KOPT-K1 (cell line): ENCODE measurements around the gene BRINP3.
"Not testable (repeated sequence)": the region's sequence is repeated elsewhere in the genome, so short reads cannot be mapped to it uniquely, and the experiment has no call there.

Experiments
- H3K27ac ChIP-seq: fragments of 200-600 bp; sonication (generic); 2 replicates; pipeline ENCODE4 v1.5.1; 2016; ENCODE audit warnings: antibody characterized with exemption, mild to moderate bottlenecking, low read depth, low read length; ENCODE audit not compliant: poor library complexity, severe bottlenecking
- H3K36me3 ChIP-seq: fragments of 200-600 bp; sonication (generic); 2 replicates; pipeline ENCODE4 v1.5.1; 2017; ENCODE audit warnings: antibody characterized with exemption, mild to moderate bottlenecking, low read length, moderate library complexity; ENCODE audit not compliant: insufficient read depth
- H3K9me3 ChIP-seq: fragments of 200-600 bp; sonication (generic); 2 replicates; pipeline ENCODE4 v1.5.1; 2017; ENCODE audit warnings: antibody characterized with exemption, low read length, mild to moderate bottlenecking; ENCODE audit not compliant: insufficient read depth, poor library complexity, severe bottlenecking

BRINP3 gene

GRCh38 chr1:190477762-190478148 lies at the start of gene BRINP3:
TSS of gene BRINP3 (minus strand) at chr1:190477864.
- Histone ChIP-seq H3K36me3 (no peaks in the 10 kb centered on the region), H3K27ac (no peak within 1 kb of the TSS), H3K9me3 (no peaks in the 10 kb centered on the region)

- Histone ChIP-seq H3K27ac (no peak overlapping the region), H3K36me3 (no peaks in the 10 kb centered on the region), H3K9me3 (no peaks in the 10 kb centered on the region)
These were observed 33.9 kb upstream of the BRINP3 start for GRCh38 chr1:190511554-190511953.

- Histone ChIP-seq H3K9me3 (no peaks in the 10 kb centered on the region), H3K27ac (no peak overlapping the region), H3K36me3 (no peaks in the 10 kb centered on the region)
These were observed 29.7 kb upstream of the BRINP3 start for GRCh38 chr1:190507357-190507756.

DNA sequence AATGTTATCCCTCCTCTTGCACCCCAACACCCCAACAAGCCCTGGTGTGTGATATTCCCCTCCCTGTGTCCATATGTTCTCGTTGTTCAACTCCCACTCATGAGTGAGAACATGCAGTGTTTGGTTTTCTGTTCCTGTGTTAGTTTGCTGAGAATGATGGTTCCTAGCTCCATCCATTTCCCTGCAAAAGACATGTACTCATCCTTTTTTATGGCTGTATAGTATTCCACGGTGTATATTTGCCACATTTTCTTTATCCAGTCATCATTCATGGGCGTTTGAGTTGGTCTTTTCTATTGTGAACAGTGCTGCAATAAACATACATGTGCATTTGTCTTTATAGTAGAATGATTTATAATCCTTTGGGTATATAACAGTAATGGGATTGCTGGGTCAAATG lies 26.9 kb upstream of the BRINP3 start:
- not testable (repeated sequence) for H3K36me3 ChIP-seq, H3K27ac ChIP-seq, H3K9me3 ChIP-seq

DNA sequence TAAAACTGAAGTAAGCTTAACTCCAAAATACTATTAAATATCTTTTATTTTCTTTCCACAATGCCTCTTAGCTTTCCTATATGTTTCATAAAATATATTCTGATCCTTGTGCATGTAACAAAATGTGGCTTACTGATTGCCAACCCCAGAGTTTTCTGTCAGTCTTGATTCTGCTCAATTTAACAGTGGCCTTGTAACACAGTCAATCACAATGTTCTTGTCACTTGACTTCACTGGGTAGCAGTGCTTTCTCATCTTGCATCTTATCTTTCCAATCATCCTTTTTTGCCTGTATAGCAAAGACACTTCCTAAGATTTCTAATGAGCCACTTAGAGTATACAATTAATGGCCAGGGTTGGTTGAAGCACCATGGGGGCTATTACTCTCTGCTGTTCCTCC lies 19.9 kb upstream of the BRINP3 start:
- H3K27ac ChIP-seq, result no peak overlapping the region
- H3K36me3 ChIP-seq, result no peaks in the 10 kb centered on the region
- H3K9me3 ChIP-seq, result no peaks in the 10 kb centered on the region

GRCh38 chr1:190494451-190494850 lies 16.8 kb upstream of the BRINP3 start:
- H3K9me3 ChIP-seq, result no peaks in the 10 kb centered on the region
- no peak overlapping the region for H3K27ac ChIP-seq
- no peaks in the 10 kb centered on the region for H3K36me3 ChIP-seq

- Histone ChIP-seq H3K36me3 (no peaks in the 10 kb centered on the region), H3K9me3 (no peaks in the 10 kb centered on the region), H3K27ac (no peak overlapping the region)
These were observed 13.7 kb upstream of the BRINP3 start for GRCh38 chr1:190491404-190491803.

GRCh38 chr1:190484045-190484444 lies 6.4 kb upstream of the BRINP3 start:
- Histone ChIP-seq H3K27ac (no peak overlapping the region), H3K9me3 (no peaks in the 10 kb centered on the region), H3K36me3 (no peaks in the 10 kb centered on the region)

- no peak overlapping the region for H3K27ac ChIP-seq
- H3K36me3 ChIP-seq, result no peaks in the 10 kb centered on the region
- no peaks in the 10 kb centered on the region for H3K9me3 ChIP-seq
These were observed 2.6 kb upstream of the BRINP3 start for GRCh38 chr1:190480231-190480630.

DNA sequence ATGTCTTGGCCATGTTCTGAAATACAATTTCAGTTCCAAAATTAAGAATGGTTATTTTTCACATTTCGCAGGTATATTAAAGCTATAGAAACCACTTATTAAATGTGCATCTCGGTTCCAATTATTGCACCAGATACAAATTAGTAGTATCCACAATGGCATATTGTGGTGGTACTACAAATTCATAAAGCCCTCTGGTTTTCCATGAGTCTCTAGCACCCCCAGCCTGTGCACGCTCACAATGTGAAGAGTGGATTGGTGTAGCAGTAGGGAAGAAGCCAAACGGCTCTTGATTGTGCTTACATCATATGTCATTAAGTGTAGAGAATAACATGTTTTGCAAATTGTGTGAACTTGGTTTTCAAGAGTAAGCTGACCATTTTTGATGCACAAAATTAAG lies 1.9 kb upstream of the BRINP3 start:
- H3K27ac ChIP-seq, result no peak overlapping the region
- no peaks in the 10 kb centered on the region for H3K36me3 ChIP-seq
- H3K9me3 ChIP-seq, result no peaks in the 10 kb centered on the region

DNA sequence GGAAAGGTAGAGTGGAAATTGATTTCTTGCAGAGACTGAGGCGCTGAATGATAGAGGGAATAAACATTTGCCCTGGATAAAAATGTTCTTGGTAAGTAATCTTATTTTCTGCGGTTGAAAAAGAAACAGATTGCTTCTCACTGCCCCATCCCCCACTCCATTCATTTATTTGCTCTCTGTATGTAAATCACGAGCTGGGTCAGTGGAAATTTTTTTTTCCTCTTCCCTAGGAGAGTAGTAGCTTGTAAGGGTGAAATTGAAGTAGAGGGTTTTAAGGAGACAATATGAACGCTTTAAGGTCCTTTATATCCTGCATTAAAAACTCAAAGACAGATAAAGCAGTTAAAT lies 1.4 kb upstream of the BRINP3 start:
- no peaks in the 10 kb centered on the region for H3K36me3 ChIP-seq
- no peaks in the 10 kb centered on the region for H3K9me3 ChIP-seq
- no peak overlapping the region for H3K27ac ChIP-seq

- Histone ChIP-seq H3K9me3 (no peaks in the 10 kb centered on the region), H3K36me3 (no peaks in the 10 kb centered on the region), H3K27ac (no peak overlapping the region)
These were observed 735 bp upstream of the BRINP3 start for GRCh38 chr1:190478149-190479049.

DNA sequence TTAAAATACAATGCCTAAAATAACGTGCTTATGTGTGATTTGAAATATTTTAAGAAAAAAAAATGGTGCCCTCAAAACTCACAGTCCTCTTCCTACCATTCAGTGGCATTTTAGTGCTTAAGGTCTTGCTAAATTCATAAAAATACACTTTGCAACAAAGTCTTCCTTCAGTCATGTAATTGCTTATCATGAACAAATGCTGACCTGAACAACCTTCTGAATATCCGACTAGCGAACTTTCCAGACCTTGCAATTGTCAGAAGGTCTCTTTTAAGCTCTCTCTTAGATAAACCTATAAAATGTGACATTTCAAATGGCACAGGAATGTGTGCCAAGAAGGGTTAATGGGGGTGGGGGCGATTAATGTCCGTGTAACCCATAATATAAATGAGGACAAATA lies 858 bp downstream of the BRINP3 start:
- H3K36me3 ChIP-seq, result no peaks in the 10 kb centered on the region
- no peak overlapping the region for H3K27ac ChIP-seq
- H3K9me3 ChIP-seq, result no peaks in the 10 kb centered on the region

DNA sequence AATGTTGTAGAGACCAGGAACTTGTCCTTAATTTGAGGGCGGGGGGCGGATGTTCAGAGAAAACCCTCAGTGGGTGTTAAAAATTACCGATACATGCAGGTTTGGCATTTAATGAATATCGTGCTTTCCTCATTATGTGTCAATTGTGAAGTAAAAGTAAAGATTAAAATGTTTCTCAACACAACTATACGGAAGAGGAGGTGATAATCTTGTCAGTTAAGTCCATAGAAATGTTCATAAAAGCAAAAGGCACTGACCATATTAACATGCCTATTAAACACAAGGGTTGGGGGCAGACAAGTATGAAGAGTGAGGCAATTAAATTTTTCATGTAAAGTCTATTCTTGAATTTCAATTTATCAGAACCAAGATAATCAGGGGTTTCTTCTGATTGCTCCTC lies 1.3 kb downstream of the BRINP3 start:
- no peaks in the 10 kb centered on the region for H3K9me3 ChIP-seq
- H3K27ac ChIP-seq, result no peak overlapping the region
- H3K36me3 ChIP-seq, result no peaks in the 10 kb centered on the region

DNA sequence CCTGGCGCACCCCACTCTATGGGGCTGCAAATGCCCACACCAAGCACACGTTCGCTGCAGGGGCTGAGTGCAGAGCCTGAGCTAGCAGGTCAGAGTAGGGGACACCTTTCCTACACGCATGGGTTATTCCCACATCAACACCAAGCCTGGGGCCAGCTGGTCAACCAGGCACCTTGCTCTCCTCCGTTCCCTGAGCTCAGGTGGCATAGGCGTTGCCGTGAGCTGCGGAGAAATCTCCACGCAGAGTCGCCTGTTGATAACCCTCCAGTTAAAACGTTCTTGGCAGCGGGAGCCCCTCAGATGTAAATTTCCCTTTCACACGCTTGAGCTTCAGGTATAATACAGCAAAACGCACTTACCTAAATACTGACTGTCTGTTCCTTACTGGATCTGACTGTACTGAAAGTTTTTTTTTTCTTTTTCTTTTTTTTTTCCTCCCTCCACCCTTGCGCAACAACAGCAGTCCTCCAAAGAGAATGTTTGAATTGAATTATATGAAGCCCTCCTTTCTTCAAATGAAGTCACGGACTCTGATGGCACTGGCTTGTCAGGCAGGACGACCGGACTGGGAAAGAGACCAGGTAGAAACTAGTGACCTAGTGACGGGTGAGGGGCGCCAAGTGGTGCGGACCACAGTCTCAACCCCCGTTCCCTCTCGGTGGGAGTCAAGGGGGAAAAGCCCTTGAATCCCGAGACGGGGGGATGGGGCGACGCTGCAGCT lies 2.1 kb downstream of the BRINP3 start:
- Histone ChIP-seq H3K27ac (no peak overlapping the region), H3K36me3 (no peaks in the 10 kb centered on the region), H3K9me3 (no peaks in the 10 kb centered on the region)
